Activated CD4-positive, CD25-positive, alpha-beta regulatory T cell (primary cell): ENCODE data around the gene PVALB.

Experiments
- DNase-seq, 4 experiments: peaks; one replicate each; lab custom pipeline; 2025; lab: John Stamatoyannopoulos, UW

PVALB gene

DNA sequence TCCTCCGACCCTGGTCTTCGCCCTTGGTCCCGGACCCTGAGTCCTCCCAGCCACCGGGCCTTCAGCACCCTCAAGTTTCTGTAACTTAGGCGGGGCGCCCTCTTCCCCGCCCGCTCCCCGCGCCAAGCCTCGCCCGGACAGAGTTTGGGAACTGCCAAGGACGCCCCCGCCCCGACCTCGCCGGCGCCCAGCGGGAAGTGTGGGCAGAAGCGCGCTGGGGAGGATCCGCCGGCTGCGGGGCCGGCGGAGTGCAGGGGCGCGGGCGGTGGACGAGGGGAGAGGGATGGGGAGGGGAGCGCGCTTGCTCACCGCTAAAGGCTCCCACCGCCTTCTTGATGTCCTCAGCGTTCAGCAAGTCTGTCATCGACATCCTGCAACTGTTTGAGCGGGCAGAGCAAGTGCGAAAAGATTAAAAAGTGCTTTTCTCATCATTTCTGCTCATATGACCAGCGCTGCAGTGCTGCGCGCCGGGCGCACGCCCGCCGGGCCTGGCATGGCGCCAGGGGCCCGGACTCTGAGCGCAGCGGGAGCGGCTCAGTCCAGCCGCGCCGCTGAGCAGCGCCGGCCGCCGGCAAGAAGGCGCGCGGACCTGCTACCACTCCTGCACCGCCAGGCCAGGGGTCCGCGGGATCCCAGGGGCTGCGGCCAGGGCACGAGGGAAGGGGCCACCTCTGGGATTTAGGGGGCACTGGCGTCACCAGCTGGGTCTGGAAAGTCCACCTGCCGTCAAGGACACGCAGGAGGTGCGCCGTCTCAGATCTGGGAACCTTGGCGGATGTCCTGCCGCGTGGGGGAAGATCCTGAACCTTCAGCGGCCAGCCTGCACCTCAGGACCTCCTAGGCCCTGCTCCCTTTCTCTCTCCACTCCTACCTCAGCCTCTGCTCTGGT is at the start of gene PVALB:
PVALB (minus strand) TSS at position 400 of the 889 bp plus-strand sequence; CDS start at position 370, 30 bp downstream.
- no peak for DNase-seq

DNA sequence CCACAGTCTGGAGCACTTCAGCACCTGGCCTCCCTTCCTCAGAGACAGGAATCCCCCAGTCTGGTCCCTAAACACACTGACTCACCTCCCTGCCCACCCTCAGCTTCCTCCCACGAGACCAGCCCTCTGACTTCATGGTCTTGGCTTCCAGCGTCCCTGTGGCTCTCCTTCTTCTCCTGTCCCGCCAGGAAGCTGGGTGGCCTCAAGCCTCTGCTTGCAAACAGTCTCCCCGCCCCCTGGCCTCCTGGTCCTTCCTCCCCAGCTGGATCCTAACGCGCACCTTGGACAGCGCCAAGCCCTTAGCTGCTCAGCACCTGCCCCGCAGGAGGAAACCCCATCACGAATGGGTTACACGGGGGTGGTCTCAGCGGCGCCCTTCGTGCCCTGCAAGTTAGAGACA is 48.5 kb upstream of the PVALB start:
- DNase-seq = no peak

DNA sequence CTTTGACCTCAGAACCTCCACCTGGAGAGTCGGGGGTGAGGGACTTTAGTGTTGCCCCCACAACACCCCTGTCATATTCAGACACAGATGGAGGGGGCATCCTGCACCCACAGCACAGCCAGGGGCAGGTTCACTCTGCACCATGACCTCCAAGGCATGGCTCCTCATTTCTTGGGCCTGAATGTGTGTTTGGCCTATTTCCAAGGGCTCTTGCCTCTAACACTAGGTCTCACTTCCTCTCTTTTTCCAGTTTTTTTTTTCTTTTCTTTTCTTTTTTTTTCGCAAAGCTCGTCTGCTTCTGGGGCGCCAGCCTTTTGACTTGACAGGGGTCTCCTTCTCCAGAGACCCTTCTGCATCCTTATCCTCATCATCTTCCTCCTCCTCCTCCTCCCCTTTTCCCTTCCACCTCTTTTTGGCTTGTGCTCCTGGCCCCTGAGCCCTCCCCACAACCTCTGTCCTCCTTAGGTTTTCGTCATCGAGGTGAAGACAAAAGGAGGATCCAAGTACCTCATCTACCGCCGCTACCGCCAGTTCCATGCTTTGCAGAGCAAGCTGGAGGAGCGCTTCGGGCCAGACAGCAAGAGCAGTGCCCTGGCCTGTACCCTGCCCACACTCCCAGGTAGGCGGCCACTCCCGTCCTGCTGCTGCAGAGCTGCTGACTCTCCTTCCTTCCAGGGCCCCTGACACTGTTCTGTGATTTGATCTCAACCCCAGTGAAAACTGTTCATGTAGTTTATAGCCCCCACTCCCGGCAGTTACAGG is 47.8 kb upstream of the PVALB start:
- DNase-seq = no peak

GRCh38 chr22:36863979-36864378 is 47.1 kb upstream of the PVALB start:
- DNase-seq = no peak

DNA sequence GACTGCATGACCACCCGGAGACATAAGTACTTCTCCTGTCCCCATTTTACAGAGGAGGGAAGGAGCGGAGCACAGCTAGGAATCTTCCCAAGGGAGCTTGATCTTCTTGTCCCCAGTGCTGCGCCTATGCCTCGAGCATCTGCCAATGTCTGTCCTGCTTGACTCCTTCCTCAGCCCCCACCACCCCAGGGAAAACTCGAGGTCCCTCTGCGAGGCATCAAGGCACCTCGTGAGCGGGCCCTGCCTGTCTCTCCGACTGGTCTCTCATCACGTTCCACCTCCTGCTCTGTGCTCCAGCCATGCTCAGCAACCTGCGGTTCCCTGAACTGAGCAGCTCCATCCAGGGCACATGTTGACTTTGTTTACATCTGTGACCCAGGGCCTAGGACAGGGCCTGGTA is 46.4 kb upstream of the PVALB start:
- DNase-seq = no peak

GRCh38 chr22:36862251-36863242 is 45.7 kb upstream of the PVALB start:
- no peak for DNase-seq

DNA sequence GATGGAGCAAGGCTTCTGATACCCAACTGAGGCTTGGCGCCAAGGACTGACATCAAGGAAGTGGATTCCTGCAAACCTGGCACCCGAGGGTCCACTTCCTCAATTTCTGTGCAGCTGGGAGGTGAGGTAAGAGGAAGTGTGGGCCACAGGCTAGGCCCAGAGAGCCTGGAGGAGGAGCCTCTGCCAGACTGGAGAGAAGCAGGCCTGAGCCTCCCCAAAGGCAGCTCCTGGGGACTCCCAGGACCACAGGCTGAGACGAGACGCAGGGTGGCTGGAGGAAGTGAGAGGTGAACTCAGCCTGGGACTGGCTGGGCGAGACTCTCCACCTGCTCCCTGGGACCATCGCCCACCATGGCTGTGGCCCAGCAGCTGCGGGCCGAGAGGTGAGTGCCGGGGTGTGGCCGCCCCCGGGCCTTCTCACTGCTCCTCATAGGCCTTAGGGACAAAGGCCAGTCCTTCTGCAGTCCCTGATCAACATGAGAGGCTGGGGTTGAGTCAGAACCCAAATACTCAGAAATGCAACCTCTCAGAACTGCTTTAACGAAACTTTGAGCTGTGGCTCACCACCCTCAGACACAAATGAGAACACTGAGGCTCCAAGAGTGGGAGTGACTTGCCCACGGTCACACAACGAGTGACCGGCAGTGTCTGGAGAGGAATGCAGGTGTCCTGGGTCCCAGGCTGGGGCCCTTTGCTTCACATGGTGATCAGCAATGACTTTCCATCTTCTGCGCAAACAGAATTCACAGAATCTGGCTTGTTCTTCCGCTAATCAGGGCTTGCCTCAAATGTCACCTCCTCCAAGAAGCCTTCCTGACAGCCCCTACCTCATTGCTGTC is 44.2 kb upstream of the PVALB start, which contains the start of gene NCF4:
NCF4 (plus strand) TSS at position 186 of the 839 bp plus-strand sequence; CDS start at position 352, 166 bp downstream.
- DNase-seq = peak; percentile 25 to 46 (median 34)

- DNase-seq = no peak
These were observed 43.6 kb upstream of the PVALB start for GRCh38 chr22:36860438-36860820.

DNA sequence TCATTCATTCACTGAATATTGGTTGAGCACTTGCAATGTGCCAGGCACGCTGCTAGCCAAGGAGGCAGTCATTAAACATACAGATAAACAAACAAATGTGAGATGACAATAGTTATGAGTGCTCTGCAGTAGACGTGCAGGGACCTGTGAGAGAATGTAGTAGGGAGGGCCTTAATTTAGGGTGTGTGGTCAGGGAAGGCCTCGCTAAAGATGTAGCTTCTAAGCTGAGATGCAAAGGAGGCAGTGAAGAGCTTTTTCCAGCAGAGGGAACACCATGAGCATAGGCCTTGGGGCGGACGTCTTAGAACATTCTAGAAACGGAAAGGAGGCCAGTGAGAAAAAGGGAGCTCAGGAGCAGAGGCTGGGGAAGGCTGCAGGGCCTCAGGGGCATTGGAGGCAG is 43.2 kb upstream of the PVALB start:
- DNase-seq = no peak

GRCh38 chr22:36858966-36859365 is 42.1 kb upstream of the PVALB start:
- DNase-seq = no peak

DNA sequence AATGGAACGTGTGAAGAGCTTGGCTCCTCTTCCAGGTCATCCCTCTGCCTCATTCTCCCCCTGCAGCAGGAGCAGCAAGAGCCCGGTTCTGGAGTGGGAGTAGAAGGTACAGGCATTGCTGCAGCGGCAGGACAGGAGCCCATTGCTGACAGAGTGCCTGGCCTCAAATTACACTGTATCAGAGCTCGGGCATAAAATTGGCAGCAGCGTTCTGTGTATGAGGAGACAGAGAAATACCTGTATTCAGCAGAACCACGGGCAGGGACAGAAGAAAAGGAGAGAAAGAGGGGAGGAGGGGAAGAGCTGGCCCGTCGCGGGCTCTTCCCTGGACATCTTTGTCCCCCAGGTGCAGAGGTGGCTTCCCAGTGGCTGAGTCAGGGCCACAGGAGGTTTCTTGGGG is 41.3 kb upstream of the PVALB start:
- no peak for DNase-seq

- DNase-seq = no peak
These were observed 39.9 kb upstream of the PVALB start for GRCh38 chr22:36856792-36857135.

GRCh38 chr22:36856121-36856791 is 39.4 kb upstream of the PVALB start:
- peak; percentile 90 to 98 (median 94) for DNase-seq

GRCh38 chr22:36855478-36855877 is 38.6 kb upstream of the PVALB start:
- no peak for DNase-seq

- DNase-seq = peak; percentile 77 to 88 (median 83)
These were observed 36.7 kb upstream of the PVALB start for GRCh38 chr22:36853407-36854099.

DNA sequence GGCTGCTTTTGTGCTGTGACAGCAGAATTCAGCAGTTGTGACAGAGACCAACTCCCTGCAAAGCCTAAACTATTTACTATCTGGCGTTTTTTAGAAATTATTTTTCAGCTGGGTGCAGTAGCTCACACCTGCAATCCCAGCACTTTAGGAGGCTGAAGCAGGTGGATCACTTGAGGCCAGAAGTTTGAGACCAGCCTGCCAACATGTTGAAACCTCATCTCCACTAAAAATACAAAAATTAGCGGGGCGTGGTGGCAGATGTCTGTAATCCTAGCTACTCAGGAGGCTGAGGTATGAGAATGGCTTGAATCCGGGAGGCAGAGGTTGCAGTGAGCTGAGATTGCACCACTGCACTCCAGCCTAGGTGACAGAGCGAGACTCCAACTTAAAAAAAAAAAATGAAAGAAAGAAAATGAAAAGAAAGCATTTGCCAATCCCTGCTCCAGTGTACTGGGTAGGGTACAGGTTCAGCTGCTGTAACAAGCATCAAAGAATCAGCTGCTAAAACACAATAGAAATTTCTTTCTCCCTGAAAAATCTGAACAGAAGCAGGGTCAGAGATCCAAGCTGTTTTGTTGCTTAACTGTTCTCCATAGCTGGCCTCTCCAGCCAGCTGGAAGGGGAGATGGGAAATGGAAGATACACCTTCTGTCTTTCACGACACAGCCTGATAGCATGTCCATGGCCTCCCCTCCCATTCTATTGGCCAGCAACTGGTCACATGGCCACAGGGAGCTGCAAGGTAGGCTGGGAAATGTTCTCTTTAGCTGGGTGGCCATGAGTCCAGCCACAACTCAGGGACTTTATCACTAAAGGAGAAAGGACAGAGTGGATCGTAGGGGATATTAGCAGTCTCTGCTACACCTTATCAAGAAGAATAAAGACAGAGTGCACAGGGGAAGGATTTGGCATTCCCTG is 35.5 kb upstream of the PVALB start:
- DNase-seq = no peak

DNA sequence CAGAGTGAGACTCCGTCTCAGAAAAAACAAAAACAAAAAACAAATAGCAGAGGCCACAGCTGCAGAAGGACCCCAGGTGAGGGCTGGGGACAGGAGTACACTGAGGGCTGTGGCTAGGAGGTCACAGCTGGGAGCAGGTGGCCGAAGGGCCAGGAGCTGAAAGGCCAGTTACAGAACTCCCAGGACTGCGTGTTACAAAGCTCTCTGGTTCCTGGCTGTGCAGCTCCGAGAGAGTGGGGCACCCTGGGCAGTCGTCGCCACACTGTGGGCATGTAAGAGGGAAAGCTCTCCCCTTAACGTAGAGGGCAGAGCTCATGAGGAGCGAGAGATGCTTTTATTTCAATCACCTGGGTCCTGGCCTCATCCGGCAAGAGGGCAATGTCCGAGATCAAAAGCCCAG is 33.8 kb upstream of the PVALB start:
- no peak for DNase-seq

GRCh38 chr22:36850056-36850455 is 33.2 kb upstream of the PVALB start:
- no peak for DNase-seq

DNA sequence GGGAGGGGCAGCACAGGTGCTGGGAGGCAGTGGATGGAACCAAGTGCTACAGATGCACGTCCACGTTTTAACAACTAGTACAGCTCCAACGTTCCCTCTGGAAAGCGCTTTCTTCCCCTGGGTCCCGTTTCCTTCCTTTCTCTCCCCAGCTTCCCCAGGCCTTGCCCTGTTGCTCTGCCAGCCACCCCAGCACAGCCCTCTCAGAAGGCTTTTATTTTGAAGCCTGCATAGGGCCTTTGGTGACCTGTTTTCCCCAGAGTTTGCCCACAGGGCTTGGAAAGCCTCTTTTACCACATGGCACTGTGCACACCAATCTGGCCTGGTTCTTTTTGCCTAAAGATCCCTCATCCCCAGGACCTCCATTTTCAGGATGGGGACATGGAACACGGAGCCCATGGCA is 30.1 kb upstream of the PVALB start:
- no peak for DNase-seq
